Neural cell (in vitro differentiated cells): ENCODE data around the gene ALK. TPM values are rescaled to one million over a fixed set of nuclear protein-coding genes. Genes with fewer than 3 reads are reported as not detected.

ENCODE experiments used
- H2AFZ ChIP-seq: fragments of 200-600, 300-800 bp; sonication (generic), shearing (Covaris generic); 2 replicates; pipeline ENCODE4 v1.6.0; 2014; ENCODE audit warnings: low read depth, mild to moderate bottlenecking, antibody characterized with exemption, low read length, moderate library complexity
- H3F3A ChIP-seq: fragments of 200-600 bp; shearing (Covaris generic); 2 replicates; pipeline ENCODE4 v1.6.1; 2016; ENCODE audit warnings: mild to moderate bottlenecking, moderate library complexity, mixed read lengths, antibody characterized with exemption, low read length; ENCODE audit not compliant: insufficient read depth, poor library complexity, severe bottlenecking
- H3K27ac ChIP-seq: fragments of 200-600, 300-800 bp; sonication (generic), shearing (Covaris generic); 2 replicates; pipeline ENCODE4 v1.5.1; 2014; ENCODE audit warnings: mild to moderate bottlenecking, low read length, moderate library complexity
- H3K27me3 ChIP-seq: fragments of 300-800, 200-600 bp; sonication (generic), shearing (Covaris generic); 2 replicates; pipeline ENCODE4 v1.6.0; 2014; ENCODE audit warnings: mild to moderate bottlenecking, low read depth, low read length, moderate library complexity; ENCODE audit not compliant: insufficient read depth
- H3K36me3 ChIP-seq: fragments of 300-800, 200-600 bp; sonication (generic), shearing (Covaris generic); 2 replicates; pipeline ENCODE4 v1.5.1; 2014; ENCODE audit warnings: mild to moderate bottlenecking, antibody characterized with exemption, low read length, moderate library complexity; ENCODE audit not compliant: insufficient read depth
- H3K4me2 ChIP-seq: fragments of 300-800, 200-600 bp; sonication (generic), shearing (Covaris generic); 2 replicates; pipeline ENCODE4 v1.6.0; 2014; ENCODE audit warnings: mild to moderate bottlenecking, low read length
- H3K4me3 ChIP-seq: fragments of 300-800, 200-600 bp; sonication (generic), shearing (Covaris generic); 2 replicates; pipeline ENCODE4 v1.5.1; 2014; ENCODE audit warnings: mild to moderate bottlenecking, low read length, moderate library complexity
- H3K79me2 ChIP-seq: fragments of 200-600 bp; shearing (Covaris generic); replicated peaks from 2 replicates; pipeline ENCODE4 v1.6.0; 2014; ENCODE audit warnings: mild to moderate bottlenecking, low read length, moderate library complexity; ENCODE audit not compliant: insufficient read depth
- H3K9ac ChIP-seq: fragments of 300-800, 200-600 bp; sonication (generic), shearing (Covaris generic); 2 replicates; pipeline ENCODE4 v1.6.1; 2016; ENCODE audit warnings: mild to moderate bottlenecking, low read length, mixed read lengths
- H3K9me2 ChIP-seq: fragments of 200-600 bp; shearing (Covaris generic); 2 replicates; pipeline ENCODE4 v1.6.1; 2016; ENCODE audit warnings: mild to moderate bottlenecking, low read length, mixed read lengths; ENCODE audit not compliant: insufficient read depth
- H3K9me3 ChIP-seq: fragments of 200-600, 300-800 bp; sonication (generic), shearing (Covaris generic); 2 replicates; pipeline ENCODE4 v1.6.1; 2016; ENCODE audit warnings: mild to moderate bottlenecking, mixed run types, low read length, moderate library complexity, mixed read lengths
- H4K20me1 ChIP-seq: fragments of 200-600 bp; shearing (Covaris generic); 2 replicates; pipeline ENCODE4 v1.6.1; 2016; ENCODE audit warnings: mild to moderate bottlenecking, mixed run types; ENCODE audit not compliant: insufficient read depth
- CTCF ChIP-seq: fragments of 450-650 bp; IDR thresholded peaks from 2 replicates; pipeline ENCODE4 v1.5.1; 2014; ENCODE audit warnings: antibody characterized with exemption, mild to moderate bottlenecking, moderate library complexity; ENCODE audit not compliant: poor library complexity, severe bottlenecking
- EP300 ChIP-seq: fragments of 450-650 bp; conservative IDR thresholded peaks from 2 replicates; pipeline ENCODE4 v1.6.1; 2014; ENCODE audit warnings: antibody characterized with exemption, mild to moderate bottlenecking, moderate library complexity; ENCODE audit not compliant: poor library complexity, severe bottlenecking
- EZH2 ChIP-seq: fragments of 200-600, 300-800 bp; shearing (Covaris generic), sonication (generic); IDR thresholded peaks from 2 replicates; pipeline ENCODE4 v1.6.1; 2014; ENCODE audit warnings: antibody characterized with exemption, low read length, borderline replicate concordance, mild to moderate bottlenecking; ENCODE audit not compliant: insufficient read depth, poor library complexity, severe bottlenecking
- MXI1 ChIP-seq: fragments of 450-650 bp; conservative IDR thresholded peaks from 2 replicates; pipeline ENCODE4 v1.6.1; 2014; ENCODE audit warnings: antibody characterized with exemption, mild to moderate bottlenecking; ENCODE audit not compliant: poor library complexity, severe bottlenecking
- POLR2AphosphoS5 ChIP-seq: IDR thresholded peaks from 2 replicates; pipeline ENCODE4 v1.6.1; 2012
- RAD21 ChIP-seq: fragments of 450-650 bp; conservative IDR thresholded peaks from 2 replicates; pipeline ENCODE4 v1.6.1; 2014; ENCODE audit warnings: antibody characterized with exemption, mild to moderate bottlenecking, moderate library complexity
- REST ChIP-seq: IDR thresholded peaks from 2 replicates; pipeline ENCODE4 v1.6.1; 2012; ENCODE audit warnings: borderline replicate concordance
- SMC3 ChIP-seq: fragments of 450-650 bp; conservative IDR thresholded peaks from 2 replicates; pipeline ENCODE4 v1.6.1; 2014; ENCODE audit warnings: antibody characterized with exemption, mild to moderate bottlenecking, moderate library complexity; ENCODE audit not compliant: poor library complexity
- TAF1 ChIP-seq: IDR thresholded peaks from 2 replicates; pipeline ENCODE4 v1.6.1; 2012; ENCODE audit warnings: low read depth
- polyA plus RNA-seq: library from polyadenylated mRNA; depleted of rRNA; stranded (reverse); fragments of >200 nt; gene quantifications from 2 replicates; pipeline ENCODE4 v1.2.3, GENCODE V29; 2014

The ALK gene
- polyA plus RNA-seq, 1 donor from 2014 or later: 7.1 TPM

- Histone ChIP-seq H3K9ac (no peak overlapping the region), H3K27me3 (no peaks in the 10 kb centered on the region)
Measured at GRCh38 chr2:29485631-29486030, 435.8 kb downstream of the ALK start.

GRCh38 chr2:29485117-29485516 is 436.3 kb downstream of the ALK start:
- no peaks in the 10 kb centered on the region for H3K9me3 ChIP-seq
- H3K9ac ChIP-seq: no peak overlapping the region
- H3K79me2 ChIP-seq: no peaks in the 10 kb centered on the region
- no peak overlapping the region for H3K4me3 ChIP-seq
- no peak overlapping the region for H2AFZ ChIP-seq
- no peak overlapping the region for H3K4me2 ChIP-seq
- no peaks in the 10 kb centered on the region for H3K36me3 ChIP-seq
- no peak for TF ChIP-seq EZH2
- TF ChIP-seq REST: no peak
- no peak for TF ChIP-seq SMC3
- TF ChIP-seq EP300: no peak
- TF ChIP-seq MXI1: no peak
- TF ChIP-seq POLR2AphosphoS5: no peak
- no peak for TF ChIP-seq RAD21
- TF ChIP-seq CTCF: no peak
- TF ChIP-seq TAF1: no peak
- H3F3A ChIP-seq: no peaks in the 10 kb centered on the region
- H3K27ac ChIP-seq: no peak overlapping the region
- H3K9me2 ChIP-seq: no peaks in the 10 kb centered on the region
- H3K27me3 ChIP-seq: no peaks in the 10 kb centered on the region
- no peaks in the 10 kb centered on the region for H4K20me1 ChIP-seq

More at GRCh38 chr2:29485631-29486030, 435.8 kb downstream of the ALK start:
- TF ChIP-seq EZH2 (no peak), SMC3 (no peak), RAD21 (no peak)
- Histone ChIP-seq H3K79me2 (no peaks in the 10 kb centered on the region), H3K4me3 (no peak overlapping the region), H3K9me3 (no peaks in the 10 kb centered on the region), H4K20me1 (no peaks in the 10 kb centered on the region), H3K36me3 (no peaks in the 10 kb centered on the region), H3K9me2 (no peaks in the 10 kb centered on the region), H2AFZ (no peak overlapping the region), H3F3A (no peaks in the 10 kb centered on the region), H3K27ac (no peak overlapping the region), H3K4me2 (no peak overlapping the region)

- Histone ChIP-seq H2AFZ (no peak overlapping the region), H4K20me1 (no peaks in the 10 kb centered on the region)
- TF ChIP-seq EP300 (no peak), POLR2AphosphoS5 (no peak), REST (no peak), TAF1 (no peak), SMC3 (no peak), MXI1 (no peak), RAD21 (no peak)
Measured at GRCh38 chr2:29482867-29483266, 438.5 kb downstream of the ALK start.

More at GRCh38 chr2:29482867-29483266, 438.5 kb downstream of the ALK start:
- H3K36me3 ChIP-seq: no peaks in the 10 kb centered on the region
- H3K27me3 ChIP-seq: no peaks in the 10 kb centered on the region
- H3K27ac ChIP-seq: no peak overlapping the region
- H3K79me2 ChIP-seq: no peaks in the 10 kb centered on the region
- no peak overlapping the region for H3K4me3 ChIP-seq
- H3F3A ChIP-seq: no peaks in the 10 kb centered on the region
- no peak overlapping the region for H3K9ac ChIP-seq
- H3K9me2 ChIP-seq: no peaks in the 10 kb centered on the region
- no peak overlapping the region for H3K4me2 ChIP-seq
- no peaks in the 10 kb centered on the region for H3K9me3 ChIP-seq
